ENCODE data around the gene KLRF2.
A peak's percentile ranks its signal among the peaks of the same experiment; 100 is the strongest.
"Not testable (repeated sequence)": the region's sequence is repeated elsewhere in the genome, so short reads cannot be mapped to it uniquely, and the experiment has no call there.

Gene KLRF2, protein sequence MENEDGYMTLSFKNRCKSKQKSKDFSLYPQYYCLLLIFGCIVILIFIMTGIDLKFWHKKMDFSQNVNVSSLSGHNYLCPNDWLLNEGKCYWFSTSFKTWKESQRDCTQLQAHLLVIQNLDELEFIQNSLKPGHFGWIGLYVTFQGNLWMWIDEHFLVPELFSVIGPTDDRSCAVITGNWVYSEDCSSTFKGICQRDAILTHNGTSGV

GRCh38 chr12:9881246-9881645, at the start of gene KLRF2:
Gene KLRF2 (plus strand): TSS chr12:9881489. CDS start chr12:9881596, 107 bp downstream.
- DNase-seq = no peak

GRCh38 chr12:9831720-9832119, 49.6 kb upstream of the KLRF2 start:
- no peak for DNase-seq

DNA sequence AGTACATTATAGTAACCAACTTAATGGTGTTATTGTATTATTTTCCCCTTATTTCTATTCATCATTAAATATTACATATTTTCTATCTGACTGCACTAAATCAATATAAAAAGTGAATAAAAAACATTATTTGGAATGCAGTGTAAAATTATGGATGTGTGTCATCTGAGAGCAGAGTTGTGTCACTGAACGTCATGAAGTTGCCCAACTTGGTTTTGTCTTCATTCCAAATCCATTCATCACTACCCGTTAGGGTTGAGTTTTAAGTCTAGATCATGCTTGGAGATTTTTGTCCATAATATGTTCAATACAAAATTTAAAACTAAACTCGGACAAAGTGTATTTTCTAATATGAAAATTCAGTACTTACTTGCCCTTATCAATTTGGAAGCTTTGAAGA, 37.9 kb upstream of the KLRF2 start:
- no peak for DNase-seq

DNA sequence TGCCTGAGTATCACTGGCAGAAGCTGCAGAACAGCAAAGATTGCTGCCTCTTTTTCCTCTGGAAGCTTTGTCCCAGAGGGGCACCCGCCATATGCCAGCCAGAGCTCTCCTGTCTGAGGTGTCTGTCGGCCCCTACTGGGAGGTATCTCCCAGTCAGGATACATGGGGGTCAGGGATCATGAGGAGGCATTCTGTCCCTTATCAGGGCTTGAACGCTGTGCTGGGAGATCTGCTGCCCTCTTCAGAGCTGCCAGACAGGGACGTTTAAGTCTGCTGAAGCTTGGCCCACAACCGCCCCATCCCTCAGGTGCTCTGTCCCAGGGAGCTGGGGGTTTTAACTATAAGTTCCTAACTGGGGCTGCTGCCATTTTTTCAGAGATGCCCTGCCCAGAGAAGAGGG, 32.4 kb upstream of the KLRF2 start:
- DNase-seq = no peak

DNA sequence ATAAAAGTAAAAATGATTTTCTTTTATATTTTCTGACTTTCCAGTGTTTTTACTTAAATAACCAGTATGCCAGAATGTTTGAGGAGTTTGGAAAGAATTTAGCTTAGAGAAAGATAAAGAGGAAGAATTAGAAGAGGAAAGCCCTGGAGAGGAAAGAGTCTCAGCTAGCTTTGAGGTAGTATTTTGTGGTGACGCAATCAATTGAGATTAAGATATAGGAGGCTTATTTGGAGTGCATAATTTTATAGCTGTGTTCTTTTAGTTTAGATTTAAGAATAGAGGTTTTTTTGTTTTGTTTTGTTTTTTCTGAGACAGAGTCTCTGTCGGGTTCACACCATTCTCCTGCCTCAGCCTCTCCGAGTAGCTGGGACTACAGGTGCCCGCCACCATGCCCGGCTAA, 30.2 kb upstream of the KLRF2 start:
- no peak for DNase-seq

GRCh38 chr12:9851927-9852326, 29.4 kb upstream of the KLRF2 start:
- no peak for DNase-seq

- DNase-seq = no peak
These were observed 25.1 kb upstream of the KLRF2 start for GRCh38 chr12:9856151-9856550.

- DNase-seq = no peak
These were observed 24.4 kb upstream of the KLRF2 start for GRCh38 chr12:9856894-9857293.

DNA sequence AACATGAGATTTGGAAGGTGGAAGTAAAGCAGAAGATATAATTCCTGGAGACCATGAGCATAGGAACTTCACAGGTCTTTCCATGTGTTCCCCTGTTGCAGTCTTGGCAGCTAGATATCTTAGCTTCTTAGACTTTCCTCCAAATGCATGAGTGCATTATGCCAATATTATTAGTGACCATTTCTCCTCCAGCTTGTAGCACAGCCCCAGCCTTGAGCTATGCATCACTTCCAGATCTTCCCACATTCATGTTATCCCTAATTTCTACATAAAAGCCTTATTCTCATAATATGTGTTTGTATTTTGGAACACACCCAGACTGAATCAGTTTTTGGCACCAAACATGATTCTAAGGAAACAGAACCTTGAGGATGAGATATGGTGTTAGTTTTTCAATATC, 23.2 kb upstream of the KLRF2 start:
- DNase-seq = no peak

GRCh38 chr12:9864913-9865675, 16.2 kb upstream of the KLRF2 start:
- peak in 1 of 2 donors; percentile 29 for DNase-seq

DNA sequence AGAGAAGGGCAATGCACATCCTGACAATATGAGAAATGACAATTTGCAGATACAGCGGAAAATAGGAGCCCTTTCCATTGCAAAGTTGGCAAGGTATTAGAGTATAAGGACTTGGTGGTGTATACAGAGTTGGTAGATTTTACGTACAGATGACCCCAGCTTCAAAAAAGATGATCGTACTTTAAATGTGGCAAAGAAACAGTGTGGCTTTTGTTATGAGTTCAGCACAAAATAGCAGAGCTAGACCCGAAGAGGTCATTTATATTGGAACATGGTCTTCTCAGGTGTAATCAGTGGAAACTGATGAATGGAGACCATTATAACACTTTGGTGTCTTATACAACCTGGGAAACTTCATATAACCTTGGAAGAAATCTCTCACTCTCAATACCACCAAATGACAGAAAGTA, 14.4 kb upstream of the KLRF2 start:
- DNase-seq = no peak

GRCh38 chr12:9867531-9867930, 13.8 kb upstream of the KLRF2 start:
- DNase-seq = no peak

DNA sequence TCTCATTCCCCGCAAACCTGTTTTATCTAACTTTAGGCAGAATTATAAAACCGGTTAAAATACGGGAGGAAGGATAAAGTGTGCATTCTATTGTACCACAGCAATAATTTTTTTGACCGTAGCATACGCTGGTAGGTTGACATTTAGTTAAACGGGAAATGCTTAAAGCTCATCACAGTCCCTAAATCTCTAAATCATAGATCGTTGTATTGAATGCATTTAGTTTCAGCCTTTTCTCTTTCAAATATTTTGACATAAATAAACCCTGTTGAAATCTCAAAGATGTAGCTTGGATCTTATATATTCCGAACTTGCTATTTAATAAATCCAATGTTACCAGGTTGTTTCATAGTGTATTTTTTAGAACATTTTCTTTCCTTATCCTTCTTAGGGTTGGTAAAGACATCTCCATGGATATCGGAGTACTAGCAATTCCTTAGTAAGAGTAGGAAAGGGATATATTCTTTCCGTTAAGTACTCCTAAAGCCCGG, 12.9 kb upstream of the KLRF2 start:
- DNase-seq = peak in 1 of 2 donors; percentile 27

DNA sequence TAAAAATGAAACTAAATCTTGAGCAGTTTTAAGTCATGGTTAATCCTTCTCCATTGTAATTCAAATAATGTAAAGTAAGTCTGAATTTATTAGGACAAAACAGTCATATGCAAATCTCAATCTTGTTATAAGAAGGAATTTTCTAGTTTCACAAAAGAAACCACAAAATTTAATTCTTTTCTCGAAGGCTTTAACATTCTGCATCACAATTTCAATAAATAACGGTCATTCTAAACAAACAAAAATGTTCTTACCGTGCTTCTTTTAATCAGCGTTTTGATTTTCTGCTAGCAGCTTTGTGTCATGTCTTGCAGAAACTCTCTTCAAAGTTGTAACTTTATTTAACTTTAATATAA, 12.4 kb upstream of the KLRF2 start:
- no peak for DNase-seq

DNA sequence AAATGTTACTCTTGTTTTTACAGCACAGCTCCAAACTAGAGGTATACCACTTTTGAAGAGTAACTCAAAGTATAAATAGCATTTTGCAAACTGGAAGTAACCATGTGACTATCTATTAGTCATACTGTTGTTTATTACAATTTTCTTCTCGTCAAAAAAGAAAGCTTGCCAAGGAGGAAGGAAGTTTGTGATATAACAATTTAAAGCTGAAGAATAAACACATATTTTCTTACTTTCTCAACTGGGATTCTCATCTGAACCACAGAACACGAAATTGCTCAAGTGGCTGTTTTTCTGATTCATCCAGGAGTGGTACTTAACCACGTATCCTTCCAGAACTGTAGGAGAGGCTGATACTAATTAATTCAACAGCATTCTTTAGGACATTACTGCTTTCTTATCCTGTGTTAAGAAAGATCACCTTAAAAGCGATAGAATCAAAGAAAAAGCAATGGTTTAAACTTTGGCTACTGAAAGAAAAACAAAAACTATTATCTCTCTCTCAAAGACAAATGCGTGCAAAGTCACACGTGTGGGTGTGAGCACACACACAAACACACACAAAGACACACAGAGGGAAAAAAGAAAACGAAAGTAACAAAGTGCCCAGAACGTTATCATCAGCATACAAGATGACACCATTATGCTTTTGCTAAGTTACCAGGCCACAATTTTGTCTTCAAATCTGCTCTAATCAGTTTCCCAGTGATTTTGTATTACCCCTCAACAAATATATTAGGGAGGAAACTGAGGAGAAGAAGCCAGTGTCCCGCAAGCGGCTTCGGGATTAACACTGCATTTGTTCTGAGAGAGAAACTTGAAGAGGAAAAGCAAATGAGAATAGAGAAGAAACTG, 11.8 kb upstream of the KLRF2 start, which contains the start of gene CLEC2B:
CLEC2B (minus strand) TSS at position 48 of the 855 bp plus-strand sequence.
- DNase-seq = peak; percentile 30 to 72

GRCh38 chr12:9870286-9870866, 10.9 kb upstream of the KLRF2 start:
- no peak for DNase-seq

- no peak for DNase-seq
These were observed 9.1 kb upstream of the KLRF2 start for GRCh38 chr12:9872162-9872561.

DNA sequence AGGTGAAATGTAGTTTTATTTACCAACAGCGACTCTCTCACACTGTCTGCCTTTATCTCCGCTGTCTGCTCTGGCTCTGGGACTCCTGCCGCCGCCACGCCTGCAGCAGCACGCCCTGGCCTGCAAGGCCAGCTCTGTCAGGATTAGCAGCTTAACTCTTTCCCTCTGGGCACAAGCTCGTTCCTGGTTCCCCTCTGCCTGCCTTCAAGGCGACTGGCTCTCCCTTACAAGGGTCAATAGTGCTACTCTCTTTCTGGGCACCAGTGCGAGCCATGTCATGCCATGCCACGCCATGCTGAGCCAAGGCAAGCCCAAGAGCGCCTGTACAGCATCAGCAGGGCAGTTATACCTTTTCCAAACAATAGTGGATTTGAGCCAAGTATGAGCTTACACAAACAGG, 8.5 kb upstream of the KLRF2 start:
- DNase-seq = no peak

DNA sequence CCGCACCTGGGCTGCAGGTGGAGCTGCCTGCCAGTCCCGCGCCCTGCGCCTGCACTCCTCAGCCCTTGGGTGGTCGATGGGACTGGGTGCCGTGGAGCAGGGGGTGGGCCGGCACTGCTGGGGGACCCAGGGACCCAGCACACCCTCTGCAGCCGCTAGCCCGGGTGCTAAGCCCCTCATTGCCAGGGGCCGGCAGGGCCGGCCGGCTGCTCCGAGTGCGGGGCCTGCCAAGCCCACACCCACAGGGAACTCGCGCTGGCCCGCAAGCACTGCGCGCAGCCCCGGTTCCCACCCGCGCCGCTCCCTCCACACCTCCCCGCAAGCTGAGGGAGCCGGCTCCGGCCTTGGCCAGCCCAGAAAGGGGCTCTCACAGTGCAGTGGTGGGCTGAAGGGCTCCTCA, 5.2 kb upstream of the KLRF2 start:
- not testable (repeated sequence) for DNase-seq

DNA sequence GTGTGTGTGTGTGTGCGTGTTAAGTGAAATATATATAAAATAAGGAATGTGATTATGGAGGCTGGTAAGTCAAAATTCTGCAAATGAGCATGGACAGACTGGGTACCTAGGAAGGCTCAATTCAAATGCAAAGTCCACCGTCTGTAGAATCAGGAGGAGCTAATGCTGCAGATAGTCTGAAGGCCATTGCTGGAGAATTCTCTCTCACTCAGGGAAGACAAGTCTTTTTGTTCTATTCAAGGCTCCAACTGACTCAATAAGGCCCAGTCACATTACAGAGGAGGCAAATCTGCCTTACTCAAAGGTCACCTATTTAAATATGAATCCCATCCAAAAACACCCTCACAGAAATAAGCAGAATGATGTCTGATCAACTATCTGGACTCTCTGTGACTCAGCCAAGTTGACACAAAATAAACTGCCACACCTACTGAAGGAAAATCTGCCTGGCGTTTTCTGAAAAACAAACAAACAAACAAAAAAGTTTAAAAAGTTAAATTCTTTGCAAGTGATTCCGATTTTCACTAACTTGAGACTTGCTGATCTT, 684 bp upstream of the KLRF2 start:
- no peak for DNase-seq

GRCh38 chr12:9881988-9882387, 699 bp downstream of the KLRF2 start:
- DNase-seq = no peak

DNA sequence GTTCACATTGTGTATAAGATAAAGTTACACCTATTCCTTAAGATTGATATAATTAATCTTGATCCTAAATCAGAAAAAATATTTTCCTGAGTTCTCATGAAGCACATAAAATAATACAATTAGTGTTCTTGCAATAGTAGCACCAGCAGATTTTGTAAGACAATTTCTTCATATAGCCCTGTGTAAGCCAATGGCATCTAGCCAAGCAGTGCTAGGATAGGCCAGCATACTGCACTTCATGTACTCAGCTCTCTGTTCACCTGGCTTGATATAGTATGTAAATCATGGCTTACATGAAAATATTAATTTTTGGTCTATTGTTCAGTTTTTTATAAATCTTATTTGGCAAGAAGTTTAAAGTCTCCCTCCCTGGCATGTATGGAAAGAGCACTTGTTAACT, 1.9 kb downstream of the KLRF2 start:
- no peak for DNase-seq

Measured in CD4-positive, alpha-beta T cell treated with Interleukin-1 beta for 1 hour (primary cell).